IMR-90 (cell line): ENCODE results near the gene SSR1.

Experiments used
- MXI1 ChIP-seq: IDR thresholded peaks from 2 replicates; pipeline ENCODE4 v1.6.1; 2012; ENCODE audit warnings: low read depth, mild to moderate bottlenecking, low read length, moderate library complexity, borderline replicate concordance
- TF ChIP-seq, protein P1 (sequence below): conservative IDR thresholded peaks from 2 replicates; pipeline ENCODE4 v1.5.1; 2012; ENCODE audit warnings: mild to moderate bottlenecking, low read depth, low read length, improper control_type of control experiment

DNA sequence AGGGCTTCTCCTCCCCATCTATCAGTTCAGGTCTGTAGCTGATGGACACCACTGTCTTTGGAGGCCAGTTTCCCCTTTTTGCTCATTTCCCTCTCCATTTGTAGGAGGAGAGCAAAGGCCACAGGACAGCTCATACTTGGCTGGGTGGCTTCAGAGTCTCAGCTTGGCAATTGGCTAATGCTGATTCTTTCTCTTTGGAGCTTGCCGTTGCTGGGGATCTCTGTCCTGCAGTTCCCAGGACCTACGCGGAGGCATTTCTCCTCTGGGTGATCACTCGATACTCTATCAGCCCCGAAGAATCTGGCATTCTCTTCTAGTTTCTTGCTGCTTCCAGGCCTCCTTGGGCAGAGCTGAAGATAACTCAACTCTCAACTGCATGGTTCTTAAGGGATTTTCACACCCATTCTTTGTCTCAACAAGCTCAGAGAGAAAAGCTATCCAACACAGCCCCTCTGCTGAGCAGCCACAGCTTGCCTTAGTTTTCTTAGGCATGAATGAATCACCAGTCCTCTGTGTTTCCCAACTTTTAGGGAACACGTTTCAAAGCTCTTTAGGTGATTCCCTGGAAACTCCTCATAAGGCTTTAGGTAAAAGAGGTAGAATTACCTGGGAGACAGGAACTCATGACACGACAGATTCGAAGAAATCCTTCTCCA is 19.2 kb upstream of the SSR1 start:
- no peak for TF ChIP-seq MXI1
- TF ChIP-seq, protein P1, sequence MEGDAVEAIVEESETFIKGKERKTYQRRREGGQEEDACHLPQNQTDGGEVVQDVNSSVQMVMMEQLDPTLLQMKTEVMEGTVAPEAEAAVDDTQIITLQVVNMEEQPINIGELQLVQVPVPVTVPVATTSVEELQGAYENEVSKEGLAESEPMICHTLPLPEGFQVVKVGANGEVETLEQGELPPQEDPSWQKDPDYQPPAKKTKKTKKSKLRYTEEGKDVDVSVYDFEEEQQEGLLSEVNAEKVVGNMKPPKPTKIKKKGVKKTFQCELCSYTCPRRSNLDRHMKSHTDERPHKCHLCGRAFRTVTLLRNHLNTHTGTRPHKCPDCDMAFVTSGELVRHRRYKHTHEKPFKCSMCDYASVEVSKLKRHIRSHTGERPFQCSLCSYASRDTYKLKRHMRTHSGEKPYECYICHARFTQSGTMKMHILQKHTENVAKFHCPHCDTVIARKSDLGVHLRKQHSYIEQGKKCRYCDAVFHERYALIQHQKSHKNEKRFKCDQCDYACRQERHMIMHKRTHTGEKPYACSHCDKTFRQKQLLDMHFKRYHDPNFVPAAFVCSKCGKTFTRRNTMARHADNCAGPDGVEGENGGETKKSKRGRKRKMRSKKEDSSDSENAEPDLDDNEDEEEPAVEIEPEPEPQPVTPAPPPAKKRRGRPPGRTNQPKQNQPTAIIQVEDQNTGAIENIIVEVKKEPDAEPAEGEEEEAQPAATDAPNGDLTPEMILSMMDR, result no peak
